Keratinocyte (primary cell): ENCODE results near the gene DAPK2.

Source experiments
- CTCF ChIP-seq, 3 experiments: IDR thresholded peaks in 1 of 3; conservative IDR thresholded peaks in 1 of 3; optimal IDR thresholded peaks in 1 of 3; 2 replicates in 2 of 3; 3 replicates in 1 of 3; pipeline versions ENCODE3 to v1.5.1; 2011; ENCODE audit warnings: low read length in 3 of 3, mild to moderate bottlenecking in 3 of 3, moderate library complexity in 2 of 3, control low read depth in 1 of 3, inconsistent platforms in 1 of 3; ENCODE audit not compliant: insufficient read depth in 2 of 3; ENCODE audit errors: extremely low read depth in 1 of 3
- EZH2 ChIP-seq: IDR thresholded peaks from one replicate; pipeline ENCODE4 v1.6.1; 2012; ENCODE audit warnings: inconsistent platforms, mild to moderate bottlenecking, low read length, moderate library complexity

GRCh38 chr15:64072812-64073211 lies 26.5 kb upstream of the DAPK2 start:
- TF ChIP-seq CTCF (optimal IDR thresholded peaks at IDR 0.05 in 1 of 3, IDR thresholded peaks at IDR 0.05 in 1 of 3, conservative IDR thresholded peaks at IDR 0.05 in 1 of 3; ENCODE audit: extremely low read depth in 1 of 3, insufficient read depth in 2 of 3, low read length in 3 of 3) (no peak), EZH2 (no peak)
